CD4-positive, alpha-beta T cell treated with Interleukin-6 at 100 ng/mL for 8 hours (primary cell): ENCODE results near the gene RNF215.
"Not testable (repeated sequence)": the region's sequence is repeated elsewhere in the genome, so short reads cannot be mapped to it uniquely, and the experiment has no call there.

Source experiments
- DNase-seq: peaks from one replicate; pipeline ENCODE4 v3.0.0-alpha.2; 2020; ENCODE audit warnings: mixed read lengths, low spot score

Gene RNF215

GRCh38 chr22:30361916-30362650 is 25.1 kb downstream of the RNF215 start:
- DNase-seq: no peak

GRCh38 chr22:30358541-30358940 is 28.7 kb downstream of the RNF215 start:
- DNase-seq: no peak

- no peak for DNase-seq
Observed at GRCh38 chr22:30357650-30358215, 29.5 kb downstream of the RNF215 start.

GRCh38 chr22:30357236-30357570 is 30.0 kb downstream of the RNF215 start:
- DNase-seq: no peak

GRCh38 chr22:30356449-30357235 is 30.6 kb downstream of the RNF215 start, which contains the start of the genes CCDC157 and SF3A1:
CCDC157 (plus strand) TSS chr22:30357007; CDS start chr22:30366001, 8,994 bp downstream.
SF3A1 (minus strand) TSS chr22:30356894; CDS start chr22:30356792, 102 bp downstream.
- peak; percentile 79 for DNase-seq

- DNase-seq: no peak
Observed at GRCh38 chr22:30354644-30355043, 32.6 kb downstream of the RNF215 start.

GRCh38 chr22:30351226-30351625 is 36.0 kb downstream of the RNF215 start:
- DNase-seq: no peak

- DNase-seq: no peak
Observed at GRCh38 chr22:30348809-30349208, 38.4 kb downstream of the RNF215 start.

GRCh38 chr22:30348404-30348803 is 38.8 kb downstream of the RNF215 start:
- DNase-seq: no peak

GRCh38 chr22:30347255-30347892 is 39.8 kb downstream of the RNF215 start:
- DNase-seq: no peak

GRCh38 chr22:30344447-30345200 is 42.6 kb downstream of the RNF215 start:
- peak; percentile 16 for DNase-seq

GRCh38 chr22:30340911-30341685 is 46.1 kb downstream of the RNF215 start:
- DNase-seq: no peak

GRCh38 chr22:30338802-30339201 is 48.4 kb downstream of the RNF215 start:
- DNase-seq: no peak

- not testable (repeated sequence) for DNase-seq
Observed at GRCh38 chr22:30338341-30338740, 48.9 kb downstream of the RNF215 start.

- no peak for DNase-seq
Observed at GRCh38 chr22:30337461-30337778, 49.8 kb downstream of the RNF215 start.

GRCh38 chr22:30336752-30337460 is 50.3 kb downstream of the RNF215 start:
- DNase-seq: no peak

GRCh38 chr22:30335236-30335635 is 52.0 kb downstream of the RNF215 start:
- no peak for DNase-seq

GRCh38 chr22:30334646-30335045 is 52.6 kb downstream of the RNF215 start:
- no peak for DNase-seq

- DNase-seq: no peak
Observed at GRCh38 chr22:30333707-30334087, 53.5 kb downstream of the RNF215 start.

GRCh38 chr22:30332994-30333706 is 54.1 kb downstream of the RNF215 start:
- no peak for DNase-seq
